Ishikawa (cell line): Measurements from ENCODE around the gene AFP.

Experiments used
- CEBPB ChIP-seq: IDR thresholded peaks from 2 replicates; pipeline ENCODE4 v1.6.1; 2012
- CREB1 ChIP-seq: IDR thresholded peaks from 2 replicates; pipeline ENCODE4 v1.6.1; 2012; ENCODE audit warnings: low read depth
- EGR1 ChIP-seq: IDR thresholded peaks from 2 replicates; pipeline ENCODE4 v1.6.1; 2012
- EP300 ChIP-seq: IDR thresholded peaks from 2 replicates; pipeline ENCODE4 v1.6.1; 2012; ENCODE audit warnings: borderline replicate concordance
- NFIC ChIP-seq: IDR thresholded peaks from 2 replicates; pipeline ENCODE4 v1.6.1; 2012
- RAD21 ChIP-seq: IDR thresholded peaks from 2 replicates; pipeline ENCODE4 v1.6.1; 2012; ENCODE audit warnings: low read depth
- TAF1 ChIP-seq: IDR thresholded peaks from 2 replicates; pipeline ENCODE4 v1.6.1; 2012; ENCODE audit warnings: low read depth, mild to moderate bottlenecking
- YY1 ChIP-seq: IDR thresholded peaks from 2 replicates; pipeline ENCODE4 v1.6.1; 2012; ENCODE audit warnings: low read depth
- TF ChIP-seq, protein P1 (sequence below): IDR thresholded peaks from 2 replicates; pipeline ENCODE4 v1.6.1; 2012; ENCODE audit warnings: low read depth, mild to moderate bottlenecking
- TF ChIP-seq, protein P2 (sequence below): IDR thresholded peaks from 2 replicates; pipeline ENCODE4 v1.6.1; 2012

GRCh38 chr4:73468170-73468569 is 32.1 kb downstream of the AFP start:
- TF ChIP-seq RAD21, result no peak
- TF ChIP-seq CEBPB, result no peak
- TF ChIP-seq EP300, result no peak
- TF ChIP-seq, protein P1, sequence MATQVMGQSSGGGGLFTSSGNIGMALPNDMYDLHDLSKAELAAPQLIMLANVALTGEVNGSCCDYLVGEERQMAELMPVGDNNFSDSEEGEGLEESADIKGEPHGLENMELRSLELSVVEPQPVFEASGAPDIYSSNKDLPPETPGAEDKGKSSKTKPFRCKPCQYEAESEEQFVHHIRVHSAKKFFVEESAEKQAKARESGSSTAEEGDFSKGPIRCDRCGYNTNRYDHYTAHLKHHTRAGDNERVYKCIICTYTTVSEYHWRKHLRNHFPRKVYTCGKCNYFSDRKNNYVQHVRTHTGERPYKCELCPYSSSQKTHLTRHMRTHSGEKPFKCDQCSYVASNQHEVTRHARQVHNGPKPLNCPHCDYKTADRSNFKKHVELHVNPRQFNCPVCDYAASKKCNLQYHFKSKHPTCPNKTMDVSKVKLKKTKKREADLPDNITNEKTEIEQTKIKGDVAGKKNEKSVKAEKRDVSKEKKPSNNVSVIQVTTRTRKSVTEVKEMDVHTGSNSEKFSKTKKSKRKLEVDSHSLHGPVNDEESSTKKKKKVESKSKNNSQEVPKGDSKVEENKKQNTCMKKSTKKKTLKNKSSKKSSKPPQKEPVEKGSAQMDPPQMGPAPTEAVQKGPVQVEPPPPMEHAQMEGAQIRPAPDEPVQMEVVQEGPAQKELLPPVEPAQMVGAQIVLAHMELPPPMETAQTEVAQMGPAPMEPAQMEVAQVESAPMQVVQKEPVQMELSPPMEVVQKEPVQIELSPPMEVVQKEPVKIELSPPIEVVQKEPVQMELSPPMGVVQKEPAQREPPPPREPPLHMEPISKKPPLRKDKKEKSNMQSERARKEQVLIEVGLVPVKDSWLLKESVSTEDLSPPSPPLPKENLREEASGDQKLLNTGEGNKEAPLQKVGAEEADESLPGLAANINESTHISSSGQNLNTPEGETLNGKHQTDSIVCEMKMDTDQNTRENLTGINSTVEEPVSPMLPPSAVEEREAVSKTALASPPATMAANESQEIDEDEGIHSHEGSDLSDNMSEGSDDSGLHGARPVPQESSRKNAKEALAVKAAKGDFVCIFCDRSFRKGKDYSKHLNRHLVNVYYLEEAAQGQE, result no peak
- no peak for TF ChIP-seq EGR1
- TF ChIP-seq CREB1, result no peak
- TF ChIP-seq NFIC, result no peak
- TF ChIP-seq YY1, result no peak
- no peak for TF ChIP-seq TAF1
- TF ChIP-seq, protein P2, sequence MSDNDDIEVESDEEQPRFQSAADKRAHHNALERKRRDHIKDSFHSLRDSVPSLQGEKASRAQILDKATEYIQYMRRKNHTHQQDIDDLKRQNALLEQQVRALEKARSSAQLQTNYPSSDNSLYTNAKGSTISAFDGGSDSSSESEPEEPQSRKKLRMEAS, result no peak
